ENCODE measurements around the gene SERPINA9. TPM values are rescaled to one million over a fixed set of nuclear protein-coding genes. Genes with fewer than 3 reads are reported as not detected.

SERPINA9 gene
- total RNA-seq, 4 donors from 2014 or later = not detected

GRCh38 chr14:94458558-94459205 is 17.3 kb downstream of the SERPINA9 start:
- H3K9me3 ChIP-seq = peaks cover 0 to 16% (median 12%) of the 10 kb centered on the region in 4 donors
- 80% methylated on average over 2 of the region's 2 CpGs for WGBS
- H3K27me3 ChIP-seq = peaks cover 0 to 11% (median 0%) of the 10 kb centered on the region in 4 donors
- no peaks in the 10 kb centered on the region for H3K4me1 ChIP-seq
- H3K4me3 ChIP-seq = no peak overlapping the region
- intact Hi-C loops (cut with DNase I) = no loop called here
- no peaks in the 10 kb centered on the region for H3K36me3 ChIP-seq
- DNase-seq (ENCODE audit: extremely low spot score) = no peak
- no peak overlapping the region for H3K27ac ChIP-seq (replicated peaks in 1 of 4)
- TF ChIP-seq EP300 (IDR thresholded peaks at IDR 0.05) (no peak), POLR2A (IDR thresholded peaks at IDR 0.05; ENCODE audit: low read depth) (no peak), CTCF (IDR thresholded peaks at IDR 0.05) (no peak), POLR2AphosphoS5 (IDR thresholded peaks at IDR 0.05) (no peak)

- Histone ChIP-seq H3K27me3 (peaks cover 0 to 11% (median 0%) of the 10 kb centered on the region in 4 donors), H3K27ac (replicated peaks in 1 of 4) (no peak overlapping the region), H3K9me3 (peaks cover 0 to 16% (median 12%) of the 10 kb centered on the region in 4 donors), H3K4me1 (no peaks in the 10 kb centered on the region), H3K36me3 (no peaks in the 10 kb centered on the region), H3K4me3 (no peak overlapping the region)
- TF ChIP-seq POLR2AphosphoS5 (IDR thresholded peaks at IDR 0.05) (no peak), CTCF (IDR thresholded peaks at IDR 0.05) (no peak), POLR2A (IDR thresholded peaks at IDR 0.05; ENCODE audit: low read depth) (no peak), EP300 (IDR thresholded peaks at IDR 0.05) (no peak)
- intact Hi-C loops (cut with DNase I) = no loop called here
- WGBS = 78% methylated on average over 1 of the region's 1 CpG
- no peak for DNase-seq (ENCODE audit: extremely low spot score)
Measured at GRCh38 chr14:94458096-94458495, 17.9 kb downstream of the SERPINA9 start.

GRCh38 chr14:94455928-94456327 is 20.1 kb downstream of the SERPINA9 start:
- no peaks in the 10 kb centered on the region for H3K4me1 ChIP-seq
- no peak for DNase-seq (ENCODE audit: extremely low spot score)
- intact Hi-C loops (cut with DNase I) = no loop called here
- peaks cover 0 to 29% (median 0%) of the 10 kb centered on the region in 4 donors for H3K27me3 ChIP-seq
- 27% methylated on average over 1 of the region's 1 CpG for WGBS
- no peak for TF ChIP-seq POLR2A (IDR thresholded peaks at IDR 0.05; ENCODE audit: low read depth)
- no peak for TF ChIP-seq CTCF (IDR thresholded peaks at IDR 0.05)
- TF ChIP-seq EP300 (IDR thresholded peaks at IDR 0.05) = no peak
- no peak for TF ChIP-seq POLR2AphosphoS5 (IDR thresholded peaks at IDR 0.05)
- H3K27ac ChIP-seq (replicated peaks in 1 of 4) = no peak overlapping the region
- no peaks in the 10 kb centered on the region for H3K36me3 ChIP-seq
- H3K9me3 ChIP-seq = peaks cover 0 to 16% (median 12%) of the 10 kb centered on the region in 4 donors
- no peak overlapping the region for H3K4me3 ChIP-seq

GRCh38 chr14:94451826-94452225 is 24.2 kb downstream of the SERPINA9 start:
- TF ChIP-seq EP300 (IDR thresholded peaks at IDR 0.05) = no peak
- no peak for TF ChIP-seq POLR2AphosphoS5 (IDR thresholded peaks at IDR 0.05)
- no peak for TF ChIP-seq CTCF (IDR thresholded peaks at IDR 0.05)
- no peak for TF ChIP-seq POLR2A (IDR thresholded peaks at IDR 0.05; ENCODE audit: low read depth)
- Histone ChIP-seq H3K36me3 (no peaks in the 10 kb centered on the region), H3K27ac (replicated peaks in 1 of 4) (no peak overlapping the region), H3K4me1 (peaks cover 0 to 6% (median 3%) of the 10 kb centered on the region in 4 donors), H3K27me3 (peaks cover 0 to 43% (median 0%) of the 10 kb centered on the region in 4 donors), H3K4me3 (no peak overlapping the region), H3K9me3 (peaks cover 0 to 11% (median 3%) of the 10 kb centered on the region in 4 donors)
- intact Hi-C loops (cut with DNase I) = no loop called here
- WGBS = 41% methylated on average over 3 of the region's 3 CpGs
- no peak for DNase-seq (ENCODE audit: extremely low spot score)

Data from esophagus muscularis mucosa (tissue), 4 donors.